GM19193 (cell line): ENCODE measurements around the gene AMMECR1L.
A peak's percentile ranks its signal among the peaks of the same experiment; 100 is the strongest.

Source experiments
- POLR2A ChIP-seq: IDR thresholded peaks from 4 replicates; pipeline ENCODE4 v1.6.1; 2011; ENCODE audit not compliant: insufficient read depth, insufficient read length; ENCODE audit errors: extremely low read depth

The AMMECR1L gene

DNA sequence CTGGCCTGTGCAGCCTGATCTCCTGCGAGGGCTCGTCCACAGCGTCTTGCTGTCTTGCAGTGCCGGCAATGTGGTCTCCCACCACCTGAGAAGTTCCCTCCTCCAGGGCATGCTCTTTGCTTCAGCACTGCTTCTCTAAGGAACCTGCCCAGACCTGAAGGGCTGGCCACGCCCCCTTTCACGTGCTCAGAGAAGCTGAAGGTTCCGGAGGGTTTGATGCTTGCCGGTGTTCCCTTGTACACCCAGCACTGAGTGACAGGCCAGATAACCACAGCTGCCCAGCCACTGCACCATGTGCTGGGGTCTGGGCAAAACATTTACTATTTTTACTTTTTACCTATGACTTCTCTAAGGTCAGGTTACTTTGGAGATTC lies 26.1 kb downstream of the AMMECR1L start:
- no peak for TF ChIP-seq POLR2A

DNA sequence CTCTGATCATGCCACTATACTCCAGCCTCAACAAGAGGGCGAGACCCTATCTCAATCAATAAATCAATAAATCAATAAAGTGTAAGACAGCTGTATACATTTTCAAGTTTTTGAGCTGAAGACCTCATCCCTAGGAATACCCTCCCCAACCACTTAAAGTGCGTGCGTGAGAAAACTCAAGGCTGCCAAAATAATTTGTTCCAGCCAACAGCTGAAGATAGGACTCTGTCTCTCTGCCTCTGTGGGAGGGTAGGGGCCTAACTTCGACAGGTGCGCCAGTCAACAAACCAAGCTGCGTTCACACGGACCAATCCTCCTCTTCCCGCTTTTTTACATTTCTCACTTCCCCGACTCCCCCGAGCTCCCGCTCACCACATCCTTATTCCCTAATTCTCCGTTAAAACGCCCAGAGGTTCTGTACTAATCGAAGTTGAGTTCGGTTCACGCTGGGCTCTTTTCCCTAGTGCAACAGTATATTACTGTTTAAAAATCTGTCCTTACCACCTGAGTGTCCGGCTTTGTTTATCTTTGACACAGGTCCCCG lies 28.4 kb downstream of the AMMECR1L start:
- no peak for TF ChIP-seq POLR2A

DNA sequence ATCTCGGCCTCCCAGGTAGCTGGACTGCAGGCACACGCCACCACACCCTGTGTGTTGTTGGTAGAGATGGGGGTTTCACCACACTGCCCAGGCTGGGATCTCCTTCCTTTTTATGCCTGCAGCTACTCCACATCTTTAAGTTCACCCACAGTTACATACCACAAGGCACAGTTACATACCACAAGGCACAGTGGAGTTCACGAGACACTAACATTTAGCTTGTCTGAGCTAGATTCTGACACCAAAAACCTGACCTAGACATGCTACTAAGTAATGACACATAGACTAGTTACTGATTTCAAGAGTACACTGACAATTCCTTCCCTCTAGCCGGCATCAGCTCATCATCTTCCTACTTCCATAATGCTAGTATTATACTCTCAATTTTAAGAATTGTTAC lies 32.1 kb downstream of the AMMECR1L start:
- TF ChIP-seq POLR2A = no peak

DNA sequence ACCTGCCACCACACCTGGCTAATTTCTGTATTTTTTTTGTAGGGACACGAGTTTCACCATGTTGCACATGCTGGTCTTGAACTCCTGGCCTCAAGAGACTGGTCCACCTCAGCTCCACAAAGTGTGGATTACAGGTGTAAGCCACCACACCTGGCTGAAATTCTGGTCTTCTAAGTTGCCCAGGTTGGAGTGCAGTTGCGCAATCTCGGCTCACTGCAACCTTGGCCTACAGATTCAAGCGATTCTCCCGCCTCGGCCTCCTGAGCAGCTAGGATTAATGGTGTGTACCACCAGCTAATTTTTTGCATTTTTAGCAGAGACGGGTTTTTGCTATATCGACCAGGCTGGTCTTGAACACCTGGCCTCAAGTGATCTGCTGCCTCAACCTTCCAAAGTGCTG lies 33.4 kb downstream of the AMMECR1L start:
- no peak for TF ChIP-seq POLR2A

DNA sequence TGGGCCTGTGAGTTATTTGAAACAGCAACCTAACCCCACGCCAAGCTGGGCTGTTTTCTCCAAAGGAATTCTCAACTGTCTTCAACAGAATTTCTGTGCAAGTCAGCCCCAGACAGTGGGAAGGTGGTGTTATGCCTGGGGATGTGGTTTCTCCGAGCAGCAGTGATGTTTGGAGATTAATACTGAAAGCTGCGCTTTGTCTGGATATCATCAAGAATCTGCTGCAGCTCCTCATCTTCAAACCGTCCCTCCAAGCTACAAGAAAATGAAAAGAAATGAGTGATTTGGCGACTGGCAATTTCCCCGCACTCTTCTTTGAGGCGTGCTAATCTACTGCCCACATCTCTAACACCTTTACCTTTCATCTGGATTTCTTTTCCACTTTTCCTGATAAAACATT lies 37.8 kb downstream of the AMMECR1L start:
- TF ChIP-seq POLR2A = no peak

DNA sequence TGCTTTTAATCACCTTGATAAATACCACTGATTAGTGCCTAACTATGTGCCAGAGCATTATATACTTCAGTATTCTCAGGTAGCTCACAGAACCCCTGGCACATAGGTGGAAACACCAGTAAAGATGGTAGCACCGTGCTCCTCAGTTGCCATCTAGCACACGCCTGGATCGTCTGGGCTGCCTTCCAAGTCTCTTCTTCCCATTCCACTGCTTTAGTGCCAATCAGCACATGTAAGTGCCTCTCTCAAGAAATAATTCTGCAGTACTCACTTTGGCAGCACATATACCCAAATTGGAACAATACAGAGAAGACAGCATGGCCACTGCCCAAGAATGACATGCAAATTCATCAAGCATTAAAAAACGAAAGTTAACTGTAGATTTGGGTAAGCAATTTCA lies 40.8 kb downstream of the AMMECR1L start:
- TF ChIP-seq POLR2A = no peak

DNA sequence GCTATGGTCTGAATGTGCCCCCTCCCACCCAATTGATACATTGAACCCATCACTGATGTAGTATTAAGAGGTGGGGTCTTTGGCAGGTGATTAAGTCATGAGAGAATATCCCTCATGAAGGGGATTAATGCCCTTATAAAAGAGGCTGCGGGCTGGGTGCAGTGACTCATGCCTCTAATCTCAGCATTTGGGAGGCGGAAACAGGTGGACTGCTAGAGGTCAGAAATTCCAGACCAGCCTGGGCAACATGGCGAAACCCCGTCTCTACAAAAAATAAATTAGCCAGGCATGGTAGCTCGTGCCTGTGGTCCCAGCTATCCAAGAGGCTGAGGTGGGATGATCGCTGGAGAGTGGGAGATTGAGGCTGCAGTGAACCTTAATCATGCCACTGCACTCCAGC lies 42.1 kb downstream of the AMMECR1L start:
- no peak for TF ChIP-seq POLR2A

DNA sequence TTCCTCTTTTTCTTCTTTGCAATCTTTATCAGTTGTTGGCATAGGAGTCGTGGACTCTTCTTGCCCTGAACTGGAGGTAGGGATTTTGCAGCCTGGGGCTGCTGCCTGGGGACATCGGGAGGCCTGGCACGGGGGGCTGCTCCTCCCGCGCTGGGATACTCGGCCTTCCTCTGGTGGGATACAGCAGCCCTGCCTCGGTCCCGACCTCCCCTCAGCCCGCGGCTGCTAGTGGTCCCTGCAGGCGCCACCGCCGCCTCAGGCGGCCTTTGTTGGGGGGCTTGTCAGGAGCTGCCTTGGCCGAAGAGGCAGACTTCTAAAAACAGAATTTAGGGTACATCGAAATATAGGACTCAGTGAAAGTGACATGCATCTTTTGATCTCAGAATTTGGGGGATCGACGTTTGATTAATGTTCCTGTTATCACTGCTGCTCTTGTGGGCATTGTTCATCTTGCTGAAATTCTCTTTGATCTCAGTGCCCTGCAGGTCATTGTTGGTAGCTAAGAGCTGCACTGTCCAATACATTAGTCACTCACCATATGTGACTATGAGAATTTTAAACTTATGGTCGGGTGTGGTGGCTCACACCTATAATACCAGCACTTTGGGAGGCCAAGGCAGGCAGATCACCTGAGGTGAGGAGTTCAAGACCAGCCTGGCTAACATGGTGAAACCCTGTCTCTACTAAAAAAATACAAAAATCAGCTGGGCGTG lies 44.1 kb downstream of the AMMECR1L start:
- TF ChIP-seq POLR2A = no peak

DNA sequence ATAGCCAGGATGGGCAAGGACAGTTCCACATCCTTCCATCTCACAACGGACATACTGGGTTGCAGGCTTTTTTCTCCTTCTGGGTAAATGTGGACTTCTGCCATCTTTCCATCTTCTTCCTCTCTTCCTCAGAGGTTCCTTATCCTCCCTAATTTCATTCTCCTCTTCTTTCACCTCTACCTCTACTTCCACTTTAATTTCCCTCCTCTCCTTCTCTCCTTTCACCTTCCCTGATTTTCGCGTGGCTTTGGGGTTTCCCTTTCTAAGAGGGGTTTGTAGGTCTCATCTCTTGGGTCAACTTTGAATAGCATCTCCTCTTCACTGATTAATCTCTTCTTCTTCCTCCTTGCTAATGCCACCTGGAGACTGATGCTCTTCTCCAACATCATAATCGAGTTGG lies 44.9 kb downstream of the AMMECR1L start:
- TF ChIP-seq POLR2A = no peak

DNA sequence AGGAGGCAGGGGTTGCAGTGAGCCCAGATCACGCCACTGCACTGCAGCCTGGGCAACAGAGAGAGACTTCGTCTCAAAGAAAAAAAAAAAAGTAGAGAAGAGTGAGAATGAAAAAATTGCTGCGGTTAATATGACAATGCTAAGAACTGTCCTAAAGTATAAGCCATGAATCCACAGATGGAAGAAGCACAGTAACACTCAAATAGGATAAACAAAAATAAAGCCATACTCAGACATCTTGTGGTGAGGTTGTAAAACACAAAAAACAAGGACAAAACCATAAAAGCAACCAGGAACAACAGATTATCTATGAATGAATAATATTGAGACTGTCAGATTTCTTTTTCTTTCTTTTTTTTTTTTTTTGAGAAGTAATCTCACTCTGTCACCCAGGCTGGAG lies 50.8 kb downstream of the AMMECR1L start:
- TF ChIP-seq POLR2A = no peak

DNA sequence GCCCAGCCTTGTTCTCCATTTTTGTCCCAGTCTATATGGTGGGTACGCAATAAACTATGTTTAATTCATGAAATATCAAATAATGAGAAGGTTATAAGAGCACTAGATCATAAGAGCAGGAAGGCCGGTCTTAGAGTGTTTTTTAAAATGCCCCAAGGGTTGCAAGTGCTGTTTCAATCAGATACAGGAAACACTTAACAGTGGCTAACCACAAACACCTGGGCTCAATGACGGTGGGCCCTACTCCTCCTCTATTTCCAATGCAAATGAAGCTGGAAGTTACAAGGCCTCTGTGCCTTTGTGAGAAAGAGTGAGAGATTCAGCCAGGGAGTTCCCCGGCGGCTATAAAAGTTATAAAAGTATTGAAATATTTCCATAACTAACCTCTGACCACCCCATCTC lies 55.9 kb downstream of the AMMECR1L start:
- TF ChIP-seq POLR2A = peak; percentile 33

DNA sequence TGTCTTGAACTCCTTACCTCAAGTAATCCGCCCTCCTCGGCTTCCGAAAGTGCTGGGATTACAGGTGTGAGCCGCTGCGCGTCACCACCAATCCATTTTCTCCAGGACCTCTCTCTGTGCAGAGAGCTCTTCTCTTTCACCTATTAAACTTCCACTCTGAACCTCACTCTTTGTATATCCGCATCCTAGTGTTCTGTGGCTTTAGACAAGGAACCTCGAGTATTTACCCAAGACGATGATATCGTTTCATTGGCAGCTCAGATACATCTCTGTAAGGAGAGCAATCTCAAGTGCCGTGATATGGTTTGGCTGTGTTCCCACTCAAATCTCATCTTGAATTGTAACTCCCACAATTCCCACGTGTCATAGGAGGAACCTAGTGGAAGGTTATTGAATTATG lies 59.7 kb downstream of the AMMECR1L start:
- TF ChIP-seq POLR2A = no peak

DNA sequence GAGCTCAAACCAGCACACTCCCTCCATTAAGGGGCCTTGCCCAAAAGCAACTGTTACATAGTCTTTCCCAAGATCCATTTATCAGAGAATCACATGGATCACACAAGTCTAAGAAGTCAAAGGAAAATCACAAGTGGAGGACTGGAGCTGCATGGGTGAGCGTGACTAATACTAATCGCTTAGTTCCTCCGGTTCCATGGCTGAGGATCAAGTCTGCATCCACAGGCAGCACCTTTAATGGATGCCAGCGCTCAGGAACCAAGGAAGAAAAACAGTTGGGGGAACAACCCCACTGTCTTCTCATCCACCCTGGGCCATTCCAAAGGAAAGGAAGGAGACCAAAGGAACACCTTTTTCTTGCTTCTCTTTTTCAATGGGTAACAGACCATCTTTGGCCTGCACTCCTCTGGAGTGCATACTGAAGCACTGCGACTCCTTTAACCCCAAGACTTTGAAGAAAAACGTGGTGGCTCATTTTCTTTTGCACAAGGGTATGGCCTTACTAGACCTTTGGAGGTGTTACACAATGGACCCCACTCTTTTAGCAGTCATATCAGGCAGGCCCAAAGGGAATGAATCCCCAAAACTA lies 65.6 kb downstream of the AMMECR1L start:
- no peak for TF ChIP-seq POLR2A

DNA sequence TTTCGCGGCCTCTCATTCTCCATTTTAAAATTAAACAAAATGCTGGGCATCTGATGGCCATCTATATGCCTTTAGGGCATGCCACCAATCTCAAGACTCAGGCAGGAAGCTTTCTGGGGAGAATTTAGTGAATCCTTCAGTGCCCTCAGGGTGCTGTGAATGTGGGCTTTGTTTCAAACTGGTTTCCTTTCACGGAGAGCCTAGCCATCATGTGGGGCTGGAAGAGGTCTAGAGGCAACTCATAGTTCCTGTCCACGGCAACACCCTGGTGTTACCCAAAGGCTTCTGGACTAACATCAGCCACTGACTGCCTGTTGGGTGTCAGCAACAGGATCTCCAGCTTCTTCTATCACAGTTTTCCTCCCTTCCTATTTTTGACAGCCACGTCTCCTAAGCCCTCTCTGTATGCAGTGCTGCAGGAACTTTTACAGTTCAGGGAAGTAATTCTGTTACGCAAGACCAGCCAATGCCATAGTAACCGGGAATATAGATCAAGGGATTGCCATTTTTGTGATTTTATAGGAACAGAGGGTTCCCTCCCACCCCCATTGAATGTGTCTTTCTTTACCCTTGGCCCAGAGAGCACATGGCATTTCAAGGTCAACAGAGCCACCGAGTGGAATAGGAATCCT lies 66.8 kb downstream of the AMMECR1L start:
- TF ChIP-seq POLR2A = no peak

DNA sequence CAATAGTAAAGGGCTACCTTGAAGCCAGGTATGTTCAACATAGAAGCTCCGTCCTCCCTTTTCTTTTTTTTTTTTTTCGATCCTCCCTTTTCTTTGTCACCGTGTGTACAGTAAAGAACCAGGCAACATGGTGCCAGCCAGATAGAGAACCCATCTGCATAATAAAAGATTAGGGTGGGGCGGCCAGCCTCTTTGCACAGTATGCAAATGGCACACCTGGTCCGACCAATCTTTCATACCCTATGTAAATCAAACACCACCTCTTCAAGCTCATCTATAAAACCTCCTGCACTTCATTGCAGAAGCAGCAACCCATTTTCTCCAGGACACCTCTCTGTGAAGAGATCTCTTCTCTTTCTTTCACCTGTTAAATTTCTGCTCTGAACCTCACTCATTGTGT lies 67.5 kb downstream of the AMMECR1L start:
- no peak for TF ChIP-seq POLR2A

DNA sequence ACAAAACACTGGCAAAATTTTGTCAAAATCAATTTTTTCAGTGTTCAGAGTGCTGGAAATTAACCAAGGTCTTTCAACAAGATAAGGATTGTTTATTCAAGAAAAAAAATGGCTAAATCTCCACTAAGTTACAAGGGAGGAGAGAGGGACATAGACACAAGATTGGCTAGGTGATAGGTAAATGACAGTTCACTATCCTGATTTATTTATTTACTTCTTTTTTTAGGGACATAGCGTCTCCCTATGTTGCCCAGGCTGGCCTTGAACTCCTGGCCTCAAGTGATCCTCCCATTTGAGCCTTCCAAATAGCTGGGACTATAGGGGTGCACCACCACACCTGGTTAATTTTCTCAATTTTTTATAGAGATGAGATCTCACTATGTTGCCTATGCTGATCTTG lies 71.1 kb downstream of the AMMECR1L start:
- TF ChIP-seq POLR2A = no peak
